DMS53 treated with DMSO at 0.1 percent for 48 hours (cell line): ENCODE measurements around the gene CACNA2D1.
"Not testable (repeated sequence)": the region's sequence is repeated elsewhere in the genome, so short reads cannot be mapped to it uniquely, and the experiment has no call there.

Experiments
- DNase-seq: peaks from one replicate; lab custom pipeline; 2025; ENCODE audit not compliant: unreplicated experiment; lab: John Stamatoyannopoulos, UW

The CACNA2D1 gene

DNA sequence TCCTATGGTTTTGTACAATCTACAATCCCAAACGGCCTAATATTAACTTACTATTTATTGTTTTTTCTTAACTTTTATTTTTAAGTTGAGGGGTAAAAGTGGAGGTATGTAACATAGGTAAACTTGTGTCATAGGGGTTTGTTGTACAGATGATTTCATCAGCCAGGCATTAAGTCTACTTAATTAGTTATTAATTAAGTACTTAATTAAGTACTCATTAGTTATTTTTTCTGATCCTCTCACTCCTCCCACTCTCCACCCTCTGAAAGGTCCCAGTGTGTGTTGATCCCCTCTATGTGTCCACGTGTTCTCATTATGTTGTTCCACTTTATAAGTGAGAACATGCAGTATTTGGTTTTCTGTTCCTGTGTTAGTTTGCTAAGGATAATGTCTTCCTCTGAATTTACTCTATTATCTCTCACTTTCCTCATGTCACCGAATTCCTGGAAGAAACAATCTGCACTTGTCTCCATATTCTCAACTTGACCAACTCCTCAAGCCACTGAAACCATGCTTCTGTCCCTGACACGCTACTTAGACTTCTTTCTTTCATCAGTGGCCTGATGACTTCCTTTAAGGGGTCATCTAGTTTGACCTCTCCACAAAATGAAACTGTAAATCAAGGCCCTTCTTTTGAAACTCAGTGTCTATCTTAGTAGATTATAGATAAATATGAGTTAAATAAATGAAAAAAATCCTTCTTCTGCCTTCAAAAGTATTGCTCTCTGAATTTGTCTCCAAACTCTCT, 9.1 kb downstream of the CACNA2D1 start:
- DNase-seq, result no peak

DNA sequence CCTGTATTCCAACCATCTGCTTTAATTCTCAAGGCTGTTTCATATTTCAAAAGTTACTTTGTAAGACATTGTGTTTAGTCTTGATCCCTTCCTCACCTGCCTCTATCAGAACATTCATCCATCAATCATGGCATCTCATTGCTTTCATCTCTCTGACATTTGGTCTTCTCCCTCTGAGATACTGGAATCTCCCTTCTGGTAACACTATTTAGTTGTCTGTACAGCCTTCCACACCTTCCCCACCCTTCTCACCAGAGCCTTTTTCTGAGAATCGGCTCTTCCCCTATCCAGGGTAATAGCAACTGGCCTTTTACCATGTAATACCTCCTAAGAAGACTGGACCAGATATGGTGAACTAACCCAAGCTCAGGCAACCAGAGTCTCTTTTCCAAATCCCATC, 10.1 kb downstream of the CACNA2D1 start:
- DNase-seq, result no peak

- DNase-seq, result not testable (repeated sequence)
These were observed 10.8 kb downstream of the CACNA2D1 start for GRCh38 chr7:82432743-82433142.

DNA sequence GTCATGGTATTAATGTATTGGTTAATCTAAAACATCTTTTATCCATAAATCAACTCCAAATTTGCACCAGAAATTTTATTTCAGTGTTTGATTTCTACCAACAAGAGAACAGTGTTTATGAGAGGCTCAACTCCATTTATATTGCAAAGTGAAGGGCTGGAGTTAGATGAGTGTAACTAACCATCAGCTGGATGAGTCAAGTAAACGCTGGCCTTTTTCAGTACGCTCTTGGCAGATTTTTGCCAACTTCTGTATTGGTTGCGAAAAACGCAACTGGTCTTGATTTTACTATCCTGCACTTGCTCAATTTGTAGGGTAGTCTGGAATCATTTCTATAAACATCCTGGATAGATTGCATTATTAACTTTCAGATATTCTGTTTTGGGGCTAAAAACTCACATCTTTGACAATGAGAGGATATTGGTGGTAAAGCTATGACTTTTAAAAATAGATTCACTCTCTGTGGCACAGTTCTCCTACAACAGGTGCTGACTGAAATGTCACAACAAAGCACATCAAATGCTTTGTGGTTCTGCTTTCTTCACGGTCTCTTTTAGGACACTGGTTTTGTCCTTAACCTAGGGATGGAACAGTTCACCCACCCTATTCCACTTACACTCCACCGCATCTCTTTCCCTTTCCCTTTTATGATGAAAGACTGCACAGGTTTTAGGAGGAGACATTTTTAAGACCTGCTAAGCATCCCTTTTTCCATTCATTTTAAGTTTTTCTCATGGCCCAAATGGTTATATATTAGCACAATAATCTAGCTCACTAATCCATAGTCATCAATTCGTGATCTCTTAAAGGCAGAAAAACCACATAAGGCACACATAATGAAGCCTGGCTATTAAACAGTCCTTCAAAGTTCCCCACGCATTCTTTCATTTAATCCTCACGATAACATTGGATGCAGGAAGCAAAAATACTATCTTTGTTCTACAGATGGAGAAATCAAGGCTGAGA, 12.8 kb downstream of the CACNA2D1 start:
- DNase-seq, result no peak

DNA sequence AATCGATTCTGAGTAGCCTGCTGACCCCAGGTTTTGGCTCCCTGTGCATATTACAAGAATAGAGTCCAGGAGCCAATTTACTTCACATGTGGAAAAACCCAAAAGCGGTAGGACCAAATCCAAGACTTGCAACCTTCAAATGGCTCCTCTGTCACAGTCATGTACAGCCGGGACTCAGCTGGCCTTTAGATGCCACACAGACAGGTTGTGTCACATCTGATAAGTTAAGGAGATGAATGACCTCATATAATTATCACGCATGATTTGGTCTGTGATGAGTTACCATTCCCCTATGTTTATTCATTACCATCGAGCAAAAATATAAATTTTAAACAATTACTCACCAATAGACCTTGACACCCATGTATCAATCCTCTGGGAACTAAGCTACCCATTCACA, 14.2 kb downstream of the CACNA2D1 start:
- DNase-seq, result no peak

DNA sequence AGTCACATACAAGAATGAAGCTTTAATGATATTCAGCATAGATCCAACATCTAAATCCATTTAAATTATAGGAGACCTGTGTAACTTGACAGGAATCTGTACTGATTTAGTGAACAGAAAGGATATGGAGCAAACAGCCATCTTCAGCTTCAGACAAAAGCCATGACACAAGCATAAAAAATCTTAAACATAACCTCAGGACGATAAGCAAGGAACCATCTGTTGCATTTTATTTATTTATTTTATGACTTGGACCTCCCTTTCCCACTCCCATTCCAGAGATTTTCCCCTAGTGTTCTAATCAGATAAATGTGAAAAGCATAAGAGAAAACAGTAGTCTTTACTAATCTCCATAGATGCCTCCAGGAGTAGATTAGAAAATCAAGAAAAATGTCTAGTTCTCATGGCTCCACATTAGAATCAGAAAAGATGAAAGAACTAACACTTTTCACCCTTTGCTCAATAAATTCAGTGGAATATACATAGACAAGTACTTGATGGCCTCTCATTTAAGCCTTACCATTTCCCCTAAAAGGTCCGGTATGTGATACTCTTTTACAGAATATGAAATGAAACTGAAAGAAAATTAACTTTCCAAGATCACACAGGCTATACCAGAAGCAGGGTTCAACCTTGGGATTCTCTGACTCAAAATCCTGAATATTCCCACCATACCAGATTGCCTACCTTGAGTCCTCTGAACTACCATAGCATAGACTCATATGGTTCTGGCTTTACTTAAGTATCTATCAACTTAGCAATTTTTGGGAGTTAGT, 15.2 kb downstream of the CACNA2D1 start:
- no peak for DNase-seq

DNA sequence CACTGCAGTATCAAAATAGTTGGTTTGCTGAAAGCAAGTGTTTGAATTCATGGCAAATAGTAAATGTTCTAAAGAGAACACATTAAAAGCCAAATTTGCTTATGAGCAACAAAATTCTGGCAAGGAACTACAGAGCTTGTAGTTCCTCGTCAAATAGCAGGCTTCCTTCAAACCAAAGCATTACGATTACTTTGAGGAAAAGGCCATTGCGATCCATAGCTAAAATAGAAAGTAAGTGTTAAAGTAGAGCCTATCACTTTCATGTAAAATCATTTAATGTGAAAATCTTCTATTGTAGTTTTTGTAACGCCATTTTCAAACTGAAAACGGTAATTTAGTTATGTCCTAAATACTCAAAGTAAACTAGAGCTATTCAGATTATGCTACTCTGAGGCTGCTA, 20.1 kb downstream of the CACNA2D1 start:
- no peak for DNase-seq

DNA sequence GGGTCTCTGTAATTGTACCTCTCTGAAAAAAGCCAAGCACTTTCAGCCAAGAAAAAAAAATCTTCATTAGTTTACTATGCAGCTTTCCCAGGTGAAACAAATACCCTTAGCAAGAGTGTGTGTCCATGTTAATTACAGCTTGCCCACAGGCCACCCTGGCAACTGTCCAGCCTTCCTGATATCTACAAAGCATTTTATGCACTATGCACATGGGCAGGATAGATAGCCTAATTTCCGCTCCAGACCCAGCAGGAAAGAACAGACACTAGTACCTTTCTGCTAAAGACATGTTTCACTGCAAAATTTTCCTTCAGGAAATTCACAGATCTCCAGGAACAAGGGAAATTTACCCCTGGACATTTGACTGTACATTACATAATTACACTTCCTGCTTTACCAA, 24.4 kb downstream of the CACNA2D1 start:
- DNase-seq, result no peak

DNA sequence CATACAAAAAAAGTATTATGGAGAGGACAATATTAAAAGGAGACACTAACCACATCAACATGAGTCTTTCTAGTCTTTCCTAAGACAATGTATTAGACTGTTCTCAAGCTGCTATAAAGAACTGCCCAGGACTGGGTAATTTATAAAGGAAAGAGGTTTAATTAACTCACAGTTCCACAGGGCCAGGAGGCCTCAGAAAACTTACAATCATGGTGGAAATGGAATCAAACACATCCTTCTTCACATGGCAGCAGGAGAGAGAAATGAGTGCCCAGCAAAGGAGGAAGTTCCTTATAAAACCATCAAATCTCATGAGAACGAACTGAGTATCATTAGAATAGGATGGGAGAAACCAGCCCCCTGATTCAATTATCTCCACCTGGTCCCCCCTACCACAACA, 25.7 kb downstream of the CACNA2D1 start:
- no peak for DNase-seq

DNA sequence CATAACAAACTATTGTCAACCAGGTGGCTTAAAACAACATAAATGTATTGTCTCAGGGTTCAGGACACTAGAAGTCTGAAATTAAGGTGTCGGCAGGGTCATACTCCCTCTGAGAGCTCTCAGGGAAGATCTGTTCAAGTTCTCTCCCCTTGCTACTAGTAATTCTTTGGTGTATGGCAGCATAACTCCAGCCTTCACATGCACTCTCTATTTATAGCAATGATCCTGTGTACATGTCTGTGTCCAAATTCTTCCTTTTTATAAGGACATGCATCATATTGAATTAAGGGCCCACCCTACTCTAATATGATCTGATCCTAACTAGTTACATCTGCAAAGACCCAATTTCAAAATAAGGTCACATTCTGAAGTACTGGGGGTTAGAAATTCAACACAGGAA, 27.2 kb downstream of the CACNA2D1 start:
- DNase-seq, result no peak

DNA sequence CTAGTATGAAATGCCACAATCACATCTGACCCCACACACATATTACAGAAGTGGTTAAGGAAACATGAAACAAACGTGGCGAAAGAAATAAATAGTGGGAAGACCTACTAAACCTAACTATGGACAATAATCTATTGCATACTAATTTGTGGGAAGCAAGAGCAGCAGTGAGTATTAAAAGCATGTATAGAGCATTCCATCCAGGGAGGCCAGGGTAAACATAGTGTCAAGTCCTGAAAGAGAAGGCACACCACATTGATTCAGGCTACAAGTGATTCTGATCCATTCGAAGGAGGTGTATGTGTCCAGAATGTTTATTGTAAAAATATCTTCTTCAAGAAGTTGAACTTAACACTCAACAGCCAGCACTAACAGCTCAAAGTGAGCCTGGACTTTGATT, 29.2 kb downstream of the CACNA2D1 start:
- no peak for DNase-seq

GRCh38 chr7:82413237-82413636, 30.3 kb downstream of the CACNA2D1 start:
- no peak for DNase-seq

- no peak for DNase-seq
These were observed 31.8 kb downstream of the CACNA2D1 start for GRCh38 chr7:82411732-82412131.

DNA sequence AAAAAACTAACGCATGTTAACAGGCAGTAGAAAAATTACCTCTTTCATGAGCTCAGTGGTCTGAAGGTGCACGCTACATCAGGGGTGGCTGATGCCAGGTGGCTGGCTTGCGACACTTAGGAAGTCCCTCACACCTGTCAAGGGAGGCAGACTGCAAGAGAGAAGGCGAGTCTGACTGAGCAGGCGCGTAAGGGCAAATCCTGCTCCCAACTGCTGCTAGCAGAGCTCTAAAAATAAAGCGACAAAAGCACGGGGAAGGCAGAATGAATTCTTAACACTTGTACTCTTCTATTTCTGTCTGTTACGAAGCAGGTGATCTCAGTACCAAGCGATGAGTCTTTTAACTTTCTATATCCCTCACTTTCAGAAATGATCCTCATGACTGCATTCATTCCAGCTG, 33.1 kb downstream of the CACNA2D1 start:
- DNase-seq, result peak; percentile 91

- DNase-seq, result no peak
These were observed 36.6 kb downstream of the CACNA2D1 start for GRCh38 chr7:82406937-82407336.

GRCh38 chr7:82405301-82405700, 38.3 kb downstream of the CACNA2D1 start:
- no peak for DNase-seq

DNA sequence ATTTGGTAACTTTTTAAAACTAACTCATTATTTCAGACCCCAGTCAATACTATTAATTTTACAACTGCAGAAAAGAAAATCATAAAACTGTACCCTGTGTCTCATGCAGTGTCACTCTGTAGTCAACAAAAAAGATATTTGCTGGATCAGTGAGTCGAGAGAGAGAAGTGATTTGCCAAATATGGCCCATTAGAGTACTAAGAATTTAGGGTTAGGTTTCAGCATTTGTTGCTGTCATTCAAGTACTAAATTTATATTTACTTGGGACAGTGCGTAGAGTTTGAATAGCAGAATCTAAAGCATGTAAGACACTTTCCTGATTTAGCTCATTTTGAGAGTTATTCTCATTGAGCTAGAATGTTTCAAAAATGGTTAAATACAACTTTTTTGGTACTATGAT, 38.9 kb downstream of the CACNA2D1 start:
- DNase-seq, result no peak

DNA sequence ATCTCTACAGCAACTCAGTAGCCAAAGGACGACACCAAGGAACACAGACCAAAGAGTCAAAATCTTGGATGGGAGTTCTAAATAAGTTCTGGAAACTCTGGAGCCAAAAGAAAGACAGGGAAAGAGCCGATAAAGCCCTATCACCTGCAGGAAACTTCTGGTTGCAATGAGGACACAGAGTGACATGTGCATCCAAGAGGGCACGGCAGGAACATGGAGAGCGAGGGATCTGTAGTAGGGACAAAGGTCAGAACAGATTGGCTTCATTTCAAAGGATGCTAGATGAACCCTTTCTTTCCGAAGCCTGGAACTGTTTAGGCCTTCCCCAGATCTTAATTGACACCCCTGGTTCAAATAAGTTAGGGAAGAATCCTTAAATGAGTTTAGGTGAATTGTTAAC, 39.5 kb downstream of the CACNA2D1 start:
- no peak for DNase-seq

DNA sequence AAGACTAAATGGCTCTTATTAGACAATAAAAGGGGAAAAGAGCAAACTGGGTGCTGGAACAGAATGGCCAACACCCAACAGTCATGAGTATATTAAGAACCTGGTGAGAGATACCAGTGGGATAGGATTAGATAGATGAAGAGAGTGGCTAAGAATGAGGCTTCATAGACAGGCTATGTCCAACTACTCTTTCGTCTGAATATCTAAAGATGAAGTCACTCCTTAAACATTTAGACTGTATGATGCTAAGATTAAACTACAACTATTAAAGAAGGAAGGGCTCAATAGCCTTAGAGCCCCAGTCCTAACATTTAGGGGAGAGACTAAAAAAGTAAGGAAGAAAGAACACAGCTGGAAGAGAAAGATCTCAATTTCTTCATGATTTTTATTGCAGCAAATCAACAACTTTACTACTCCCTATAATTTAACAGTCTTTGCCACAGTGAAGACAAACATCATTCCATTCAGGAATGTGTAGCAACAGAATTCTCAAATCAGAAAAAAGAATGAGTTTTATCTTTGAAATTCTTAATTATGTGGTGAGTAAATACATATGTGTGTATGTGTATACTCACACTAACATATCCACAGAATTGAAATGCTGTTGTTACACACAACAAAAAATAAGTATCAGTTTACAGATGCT, 45.6 kb downstream of the CACNA2D1 start:
- no peak for DNase-seq

GRCh38 chr7:82396343-82396742, 47.2 kb downstream of the CACNA2D1 start:
- no peak for DNase-seq

DNA sequence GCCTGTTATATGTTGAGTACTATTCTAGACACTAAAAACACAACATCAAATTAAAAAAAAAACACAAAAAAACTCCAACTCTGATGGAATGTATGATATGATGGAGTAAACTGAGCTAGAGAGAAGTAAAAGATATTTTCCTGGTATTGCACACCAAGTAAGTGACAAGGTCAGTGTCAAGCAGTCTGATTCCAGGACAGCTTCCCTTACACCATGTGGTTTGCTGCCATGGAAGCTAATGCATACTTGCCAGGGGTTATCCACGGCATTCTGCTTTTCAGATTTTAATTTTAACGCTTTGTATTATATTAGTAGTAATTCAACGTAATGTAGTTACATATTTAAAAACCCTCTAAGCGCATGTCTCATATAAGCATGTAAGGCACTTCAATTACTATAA, 48.4 kb downstream of the CACNA2D1 start:
- no peak for DNase-seq
